Adrenal gland (tissue), 5 donors: ENCODE data around the gene CALML3.

ENCODE experiments used
- CTCF ChIP-seq, 6 experiments: fragments of 450-650 bp in 4 of 6; fragments of 200-600 bp in 2 of 6; sonication (generic) in 1 of 6; IDR thresholded peaks; 1 replicate in 5 of 6; 2 replicates in 1 of 6; pipeline versions ENCODE4 v1.5.1 to v1.8.0; 2016 to 2021; ENCODE audit warnings: antibody characterized with exemption in 6 of 6, mild to moderate bottlenecking in 2 of 6, moderate library complexity in 1 of 6
- POLR2A ChIP-seq, 2 donors: fragments of 450-650 bp; IDR thresholded peaks; one replicate each; pipeline ENCODE4 v1.6.1; 2017; ENCODE audit warnings: antibody characterized with exemption in 2 of 2, mild to moderate bottlenecking in 2 of 2, moderate library complexity in 1 of 2
- donor health status: DM: no; HTN: no; CAD: no.

GRCh38 chr10:5534880-5535856 lies 10.4 kb downstream of the CALML3 start:
- TF ChIP-seq POLR2A (IDR thresholded peaks at IDR 0.05): no peak
- TF ChIP-seq CTCF (IDR thresholded peaks at IDR 0.05): no peak
